GM21576 (cell line): ENCODE data around the gene SLPI.

Source experiments
- ATAC-seq: cut with Tn5 transposase; IDR thresholded peaks from one replicate; pipeline ENCODE4 v1.9.1; 2021; ENCODE audit warnings: mild to moderate bottlenecking, moderate library complexity; ENCODE audit not compliant: unreplicated experiment

Gene SLPI

GRCh38 chr20:45254383-45255262, at the start of gene SLPI:
Gene SLPI, minus strand, starts transcription at chr20:45254564. Its CDS starts 21 bp downstream, at chr20:45254543.
- ATAC-seq, result no peak

GRCh38 chr20:45303586-45304463, 49.5 kb upstream of the SLPI start:
- ATAC-seq, result no peak

- ATAC-seq, result no peak
Measured at GRCh38 chr20:45301824-45302271, 47.5 kb upstream of the SLPI start.

- ATAC-seq, result no peak
Measured at GRCh38 chr20:45300961-45301360, 46.6 kb upstream of the SLPI start.

- ATAC-seq, result no peak
Measured at GRCh38 chr20:45299786-45300185, 45.4 kb upstream of the SLPI start.

GRCh38 chr20:45297786-45298497, 43.6 kb upstream of the SLPI start:
- no peak for ATAC-seq

GRCh38 chr20:45294659-45295058, 40.3 kb upstream of the SLPI start:
- no peak for ATAC-seq

- ATAC-seq, result no peak
Measured at GRCh38 chr20:45294003-45294368, 39.6 kb upstream of the SLPI start.

GRCh38 chr20:45293041-45294002, 39.0 kb upstream of the SLPI start:
- no peak for ATAC-seq

- no peak for ATAC-seq
Measured at GRCh38 chr20:45292343-45292742, 38.0 kb upstream of the SLPI start.

- ATAC-seq, result no peak
Measured at GRCh38 chr20:45291526-45291925, 37.2 kb upstream of the SLPI start.

- no peak for ATAC-seq
Measured at GRCh38 chr20:45290677-45291355, 36.5 kb upstream of the SLPI start.

- ATAC-seq, result no peak
Measured at GRCh38 chr20:45289942-45290676, 35.7 kb upstream of the SLPI start.

- ATAC-seq, result no peak
Measured at GRCh38 chr20:45288860-45289259, 34.5 kb upstream of the SLPI start.

- ATAC-seq, result no peak
Measured at GRCh38 chr20:45288376-45288775, 34.0 kb upstream of the SLPI start.

- ATAC-seq, result no peak
Measured at GRCh38 chr20:45283551-45284057, 29.2 kb upstream of the SLPI start.

- no peak for ATAC-seq
Measured at GRCh38 chr20:45282700-45283550, 28.6 kb upstream of the SLPI start.

GRCh38 chr20:45279992-45280391, 25.6 kb upstream of the SLPI start:
- no peak for ATAC-seq
